Cerebellar cortex (tissue), 1 donor: Measurements from ENCODE around the gene OR10AG1.

Experiments
- DNase-seq: peaks from one replicate; pipeline ENCODE4 v3.0.0-alpha.2; 2015; ENCODE audit warnings: low spot score

OR10AG1 gene, protein sequence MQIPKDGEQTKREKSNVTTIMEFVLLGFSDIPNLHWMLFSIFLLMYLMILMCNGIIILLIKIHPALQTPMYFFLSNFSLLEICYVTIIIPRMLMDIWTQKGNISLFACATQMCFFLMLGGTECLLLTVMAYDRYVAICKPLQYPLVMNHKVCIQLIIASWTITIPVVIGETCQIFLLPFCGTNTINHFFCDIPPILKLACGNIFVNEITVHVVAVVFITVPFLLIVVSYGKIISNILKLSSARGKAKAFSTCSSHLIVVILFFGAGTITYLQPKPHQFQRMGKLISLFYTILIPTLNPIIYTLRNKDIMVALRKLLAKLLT

GRCh38 chr11:55969845-55970244 is at the start of gene OR10AG1:
Gene OR10AG1, minus strand, starts transcription at chr11:55969945. Its CDS starts 38 bp downstream, at chr11:55969907.
- DNase-seq: no peak

GRCh38 chr11:56013805-56014204 is 44.1 kb upstream of the OR10AG1 start:
- DNase-seq: no peak

GRCh38 chr11:56010716-56011115 is 41.0 kb upstream of the OR10AG1 start:
- DNase-seq: no peak

DNA sequence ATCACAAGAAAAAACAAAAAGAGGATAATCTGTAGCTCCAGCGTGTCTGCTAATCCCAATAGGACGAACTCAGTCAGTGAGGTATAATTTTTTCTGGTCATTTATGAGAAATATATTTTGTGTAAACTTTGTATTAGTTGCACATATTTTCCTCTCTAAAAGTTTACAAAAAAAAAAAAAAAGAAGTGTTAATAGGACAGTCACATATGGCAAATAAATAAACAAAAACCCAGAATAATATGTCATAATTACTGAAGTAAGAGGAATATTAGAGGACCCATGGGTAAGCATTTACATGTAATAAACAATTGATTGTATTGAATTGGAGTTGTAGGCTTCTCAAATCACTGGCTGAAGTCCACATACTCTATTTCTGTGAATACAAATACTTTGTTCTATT is 24.8 kb upstream of the OR10AG1 start, which contains the start of gene OR5F1:
OR5F1 (minus strand) TSS at position 101 of the 400 bp plus-strand sequence; CDS start at position 101, 0 bp downstream.
- DNase-seq: no peak

DNA sequence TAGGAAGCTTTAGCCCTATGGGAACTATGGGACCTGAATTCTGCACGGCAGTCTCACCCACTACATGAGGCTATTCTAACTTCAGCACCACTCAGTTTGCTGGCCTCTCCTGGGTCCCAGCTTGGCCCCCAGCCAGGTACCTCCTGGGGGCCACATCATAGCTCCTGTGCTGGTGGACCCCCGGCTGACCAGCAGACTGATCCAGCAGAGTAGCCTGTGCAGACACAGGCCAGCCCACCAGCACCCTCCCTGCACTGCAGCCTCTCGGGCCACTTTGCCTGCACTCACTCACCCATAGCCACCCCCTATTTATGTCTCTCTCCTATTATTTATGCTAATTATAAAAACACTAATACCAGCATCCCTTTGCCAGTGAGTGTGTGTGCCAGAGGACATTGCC is 1.2 kb upstream of the OR10AG1 start:
- DNase-seq: no peak

- DNase-seq: no peak
Observed at GRCh38 chr11:55967914-55968313, 1.8 kb downstream of the OR10AG1 start.

DNA sequence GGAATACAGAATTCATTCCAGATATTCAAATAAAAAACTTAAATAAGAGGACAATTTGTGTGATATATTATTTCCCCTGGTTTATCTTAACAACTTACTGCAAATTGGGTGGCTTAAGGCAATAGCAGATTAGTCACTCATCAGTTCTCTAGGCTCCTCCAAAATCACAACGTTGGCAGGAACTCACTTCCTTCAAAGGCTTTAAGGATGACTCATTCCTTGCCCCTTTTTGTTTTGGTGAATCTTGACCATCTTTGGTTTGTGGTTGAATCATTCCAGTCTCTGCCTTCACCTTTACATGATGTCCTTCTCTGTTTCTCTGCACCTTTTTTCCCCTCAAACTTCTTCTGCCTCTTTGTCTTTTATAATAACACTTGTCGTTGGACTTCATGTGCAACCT is 3.4 kb downstream of the OR10AG1 start:
- DNase-seq: no peak

DNA sequence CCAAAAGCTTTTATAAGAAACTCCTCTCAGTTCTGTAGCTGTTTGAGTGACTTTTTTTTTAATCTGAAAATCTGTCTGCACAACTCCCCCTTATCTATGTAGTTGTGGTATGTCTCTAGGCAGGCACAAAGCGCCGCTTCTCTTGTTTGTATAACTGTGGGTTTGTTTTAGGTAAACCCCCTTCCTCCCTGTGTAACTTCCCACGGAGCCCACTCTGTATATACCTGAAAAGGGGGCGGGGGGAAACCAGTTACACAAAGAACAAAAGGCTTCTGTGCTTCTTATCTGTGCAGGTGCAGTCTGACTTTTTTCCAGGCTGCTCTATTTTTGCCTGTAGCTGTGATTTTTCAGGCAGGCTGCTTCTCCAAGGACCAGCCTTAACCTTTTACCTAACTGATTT is 13.2 kb downstream of the OR10AG1 start:
- no peak for DNase-seq

GRCh38 chr11:55949330-55949729 is 20.4 kb downstream of the OR10AG1 start:
- DNase-seq: no peak

GRCh38 chr11:55942785-55943392 is 26.9 kb downstream of the OR10AG1 start:
- peak; percentile 25 for DNase-seq

DNA sequence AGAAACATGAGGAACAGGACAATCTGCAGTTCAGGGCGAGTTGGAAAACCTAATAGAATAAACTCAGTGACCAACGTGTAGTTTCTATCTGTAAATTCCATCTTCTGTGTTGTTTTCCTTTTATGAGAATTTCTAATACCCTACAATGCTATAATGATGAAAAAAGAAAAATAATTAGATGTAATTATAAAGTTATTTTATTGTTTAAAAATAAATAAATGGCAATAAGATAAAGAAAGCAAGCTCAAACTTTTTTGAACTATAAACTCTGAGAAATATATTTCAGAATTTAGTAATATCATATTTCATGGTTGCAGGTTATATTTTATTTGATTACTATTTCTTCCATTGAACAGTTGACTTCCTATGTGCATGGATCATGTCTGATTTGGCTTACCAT is 33.4 kb downstream of the OR10AG1 start, which contains the start of gene OR5I1:
OR5I1 (minus strand) TSS at position 101 of the 400 bp plus-strand sequence; CDS start at position 101, 0 bp downstream.
- DNase-seq: no peak

DNA sequence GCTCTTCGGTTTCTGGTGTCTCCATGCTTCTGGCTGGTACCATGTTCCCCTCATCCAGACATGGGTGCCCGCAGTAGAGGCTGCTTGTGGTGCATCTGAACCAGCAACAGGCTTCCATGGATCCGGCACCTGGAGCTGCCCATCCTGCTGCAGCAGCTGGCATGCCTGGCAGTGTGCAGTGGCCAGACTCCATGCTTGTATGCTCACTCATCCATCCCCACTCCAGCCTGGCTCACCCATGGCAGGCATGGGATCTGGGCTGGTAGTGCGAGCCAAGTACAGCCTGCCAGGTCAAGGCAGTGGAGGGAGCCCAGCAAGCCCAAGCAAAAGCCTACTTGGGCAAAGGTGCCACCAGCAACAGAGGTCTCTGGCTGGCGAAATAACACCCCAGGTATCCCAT is 49.2 kb downstream of the OR10AG1 start:
- no peak for DNase-seq
